K562 (cell line): Measurements from ENCODE around the gene NTN1. TPM values are rescaled to one million over a fixed set of nuclear protein-coding genes. Genes with fewer than 3 reads are reported as not detected.

Source experiments
- ATAC-seq: fragments of 200-7000 bp; cut with Tn5 transposase; 3 replicates; pipeline ENCODE4 v1.9.1; 2020; ENCODE audit warnings: moderate library complexity
- BruUV-seq: library from RNA; stranded (reverse); fragments of 400-500 nt; replicated peaks from 2 replicates; lab custom pipeline; 2021; lab: Mats Ljungman, UMichigan
- CTCF ChIA-PET: fragments of 300-600 bp; formaldehyde crosslinking; extraction: SDS; loops from one replicate; lab custom pipeline; 2021; ENCODE audit warnings: low intra/inter-chr PET ratio; lab: Yijun Ruan, JAX
- POLR2A ChIA-PET: fragments of 300-600, 350-650 bp; sonication (Branson Sonifier 250); formaldehyde crosslinking; extraction: SDS; loops from one replicate; lab custom pipeline; 2021; ENCODE audit warnings: antibody characterized with exemption, inconsistent platforms; lab: Yijun Ruan, JAX
- DNase-seq, 4 experiments: peaks; one replicate each; pipeline versions ENCODE4 v3.0.0 to v3.0.0-alpha.2; 2011 to 2018; ENCODE audit warnings: low spot score in 3 of 4, mixed read lengths in 3 of 4; ENCODE audit errors: extremely low read depth in 1 of 4
- FAIRE-seq: peaks from 2 replicates; lab custom pipeline; 2011; peaks lifted over from hg19 to GRCh38; lab: Jason Lieb, UNC
- H2AFZ ChIP-seq: 2 replicates; pipeline ENCODE4 v1.6.0; 2011; ENCODE audit warnings: low read depth, low read length, control low read depth, inconsistent platforms
- H3K27ac ChIP-seq: fragments of 200-600 bp; 3 replicates; pipeline ENCODE4 v1.8.0; 2011; ENCODE audit warnings: low read depth, mild to moderate bottlenecking, control low read depth, inconsistent platforms, low read length, moderate library complexity, mixed read lengths; ENCODE audit errors: extremely low read depth
- H3K27me3 ChIP-seq, 2 experiments: fragments of 300-600 bp in 1 of 2; 2 replicates in 1 of 2; 3 replicates in 1 of 2; pipeline versions ENCODE4 v1.6.0 to v1.8.0; 2011; ENCODE audit warnings: inconsistent platforms in 2 of 2, low read length in 2 of 2, mild to moderate bottlenecking in 1 of 2, mixed read lengths in 1 of 2, moderate library complexity in 1 of 2; ENCODE audit not compliant: control insufficient read depth in 2 of 2, insufficient read depth in 2 of 2
- H3K36me3 ChIP-seq: fragments of 300-600 bp; 3 replicates; pipeline ENCODE4 v1.8.0; 2011; ENCODE audit warnings: mild to moderate bottlenecking, low read length, inconsistent platforms; ENCODE audit not compliant: control insufficient read depth, insufficient read depth
- H3K4me1 ChIP-seq, 2 experiments: fragments of 200-600 bp in 1 of 2; replicated peaks in 1 of 2; 2 replicates in 1 of 2; 3 replicates in 1 of 2; pipeline versions ENCODE4 v1.5.1 to v1.8.0; 2011; ENCODE audit warnings: inconsistent platforms in 2 of 2, low read length in 2 of 2, mild to moderate bottlenecking in 1 of 2, mixed read lengths in 1 of 2, moderate library complexity in 1 of 2; ENCODE audit not compliant: control insufficient read depth in 2 of 2, insufficient read depth in 2 of 2
- H3K4me2 ChIP-seq: 2 replicates; pipeline ENCODE4 v1.6.1; 2011; ENCODE audit warnings: low read length, control low read depth, inconsistent platforms, mixed read lengths; ENCODE audit not compliant: insufficient read depth
- H3K4me3 ChIP-seq: fragments of 200-600 bp; sonication (generic), shearing (Covaris generic); 2 replicates; pipeline ENCODE4 v1.5.1; 2016; ENCODE audit warnings: control low read depth, inconsistent platforms
- H3K79me2 ChIP-seq: fragments of 200-600 bp; 3 replicates; pipeline ENCODE4 v1.8.0; 2011; ENCODE audit warnings: low read length, inconsistent platforms; ENCODE audit not compliant: control insufficient read depth, insufficient read depth
- H3K9ac ChIP-seq, 2 experiments: 2 replicates each; pipeline versions ENCODE4 v1.6.0 to v1.6.1; 2011; ENCODE audit warnings: low read depth in 2 of 2, low read length in 2 of 2, control low read depth in 1 of 2, inconsistent platforms in 1 of 2, mild to moderate bottlenecking in 1 of 2, mixed read lengths in 1 of 2; ENCODE audit not compliant: insufficient read depth in 1 of 2
- H3K9me1 ChIP-seq: one replicate; pipeline ENCODE4 v1.6.0; 2011; ENCODE audit warnings: inconsistent platforms, mild to moderate bottlenecking, low read length, moderate library complexity; ENCODE audit not compliant: control insufficient read depth, insufficient read depth
- H3K9me3 ChIP-seq: replicated peaks from 2 replicates; pipeline ENCODE4 v1.5.1; 2011; ENCODE audit warnings: low read depth, low read length, inconsistent platforms; ENCODE audit not compliant: control insufficient read depth, insufficient read depth
- H4K20me1 ChIP-seq: replicated peaks from 2 replicates; pipeline ENCODE4 v1.6.1; 2011; ENCODE audit warnings: low read length, inconsistent platforms, mixed read lengths; ENCODE audit not compliant: control insufficient read depth, insufficient read depth
- CXXC5 ChIP-seq: fragments of 250-450 bp; sonication (Bioruptor Pico); IDR thresholded peaks from 2 replicates; pipeline ENCODE4 v1.8.0; 2022; ENCODE audit warnings: inconsistent platforms, mild to moderate bottlenecking, moderate library complexity
- FOXA3 ChIP-seq, 2 experiments: fragments of 450-650 bp in 1 of 2; sonication (generic) in 1 of 2; formaldehyde crosslinking; IDR thresholded peaks in 1 of 2; conservative IDR thresholded peaks in 1 of 2; 2 replicates each; pipeline versions ENCODE4 v1.4.0 to v1.8.0; 2020 to 2022; ENCODE audit warnings: mild to moderate bottlenecking in 2 of 2, missing genetic modification reagents in 1 of 2
- FOXP4 ChIP-seq: sonication (generic); formaldehyde crosslinking; IDR thresholded peaks from 2 replicates; pipeline ENCODE4 v1.8.0; 2022; ENCODE audit warnings: mild to moderate bottlenecking, missing genetic modification reagents, borderline replicate concordance
- MAFF ChIP-seq: IDR thresholded peaks from 2 replicates; pipeline ENCODE4 v1.6.1; 2012; ENCODE audit warnings: low read length, improper control_type of control experiment
- NFE2 ChIP-seq: IDR thresholded peaks from 2 replicates; pipeline ENCODE4 v1.6.1; 2014; ENCODE audit warnings: antibody characterized with exemption, low read depth
- PHF20 ChIP-seq: fragments of 450-650 bp; IDR thresholded peaks from 2 replicates; pipeline ENCODE4 v1.6.1; 2018; ENCODE audit not compliant: partially characterized antibody
- PTBP1 ChIP-seq: fragments of 200-400 bp; formaldehyde crosslinking; IDR thresholded peaks from 2 replicates; pipeline ENCODE4 v1.6.1; 2017; ENCODE audit warnings: low read depth, low read length
- SMARCB1 ChIP-seq: IDR thresholded peaks from 2 replicates; pipeline ENCODE4 v1.6.1; 2011; ENCODE audit warnings: improper control_type of control experiment, low read depth; ENCODE audit not compliant: insufficient read length
- TARDBP ChIP-seq: fragments of 450-650 bp; IDR thresholded peaks from 2 replicates; pipeline ENCODE4 v1.6.1; 2016
- TCF3 ChIP-seq: sonication (generic); formaldehyde crosslinking; IDR thresholded peaks from 2 replicates; pipeline ENCODE4 v1.4.0; 2020; ENCODE audit warnings: mild to moderate bottlenecking, missing genetic modification reagents
- ZKSCAN3 ChIP-seq: fragments of 250-450 bp; sonication (Bioruptor Pico); IDR thresholded peaks from 2 replicates; pipeline ENCODE4 v1.4.0; 2020
- ZNF224 ChIP-seq: sonication (generic); formaldehyde crosslinking; IDR thresholded peaks from 2 replicates; pipeline ENCODE4 v1.8.0; 2022; ENCODE audit warnings: mild to moderate bottlenecking, missing genetic modification reagents
- ZNF24 ChIP-seq: fragments of 450-650 bp; IDR thresholded peaks from 2 replicates; pipeline ENCODE4 v1.6.1; 2016
- ZNF436 ChIP-seq: fragments of 250-450, 450-650 bp; sonication (Bioruptor Pico); formaldehyde crosslinking; IDR thresholded peaks from 2 replicates; pipeline ENCODE4 v1.7.0; 2020; ENCODE audit warnings: mild to moderate bottlenecking
- WGBS: fragments of 100-300 bp; shearing (Covaris generic); methylation state at CpG from one replicate; pipeline ENCODE4 v1.1.6; 2016; ENCODE audit warnings: low coverage, mixed read lengths; ENCODE audit not compliant: insufficient coverage; ENCODE audit errors: missing lambda C conversion rate; 5-methylcytosine and 5-hydroxymethylcytosine counted together
- in situ Hi-C: fragments of 300-500 bp; cut with MboI; formaldehyde crosslinking; loops from 4 replicates; pipeline ENCODE4 v1.15.0; 2018; ENCODE audit warnings: inconsistent platforms, mixed read lengths
- intact Hi-C: fragments of 100-400 bp; cut with micrococcal nuclease; formaldehyde crosslinking; loops from 2 replicates; pipeline ENCODE4 v1.14.2; 2022
- polyA plus RNA-seq, 8 experiments: library from polyadenylated mRNA; depleted of rRNA in 4 of 8; stranded (reverse) in 5 of 8; unstranded in 3 of 8; fragments of >200 nt; fragmentation: Nextera tagmentation in 2 of 8; fragmentation: Illumina TruSeq in 1 of 8; extraction: Ambion mirVana in 2 of 8; extraction: Trizol in 1 of 8; gene quantifications; 2 replicates each; pipeline versions ENCODE4 v1.2.1 to v1.2.3, GENCODE V29; 2011 to 2014; ENCODE audit warnings: inconsistent platforms in 1 of 8, missing spikeins in 1 of 8
- total RNA-seq, 7 experiments: library from RNA; depleted of rRNA in 6 of 7; stranded (reverse); fragments of >200 nt in 6 of 7; fragmentation: Illumina TruSeq in 2 of 7; extraction: Trizol in 2 of 7; gene quantifications; 2 replicates each; pipeline versions ENCODE4 v1.2.1 to v1.2.3, GENCODE V29; 2011 to 2021; ENCODE audit warnings: low replicate concordance in 1 of 7

Gene NTN1
- total and polyA plus RNA-seq, 9 of the 15 experiments (the other 6 are each of a cell fraction or from before 2014, with no cell fraction given), result 0.02 TPM; not detected in 8

GRCh38 chr17:9094193-9094592 lies 72.9 kb downstream of the NTN1 start (continued):
- TF ChIP-seq FOXP4 (CRISPR knock-in tag) (no peak), PHF20 (no peak), TCF3 (CRISPR knock-in tag) (no peak)
- TF ChIP-seq, all 486 proteins: peak for 0

- ATAC-seq, result no peak
- Histone ChIP-seq H3K4me3 (no peak overlapping the region), H3K27me3 (peaks cover 0 to 11% of the 10 kb centered on the region in 2 experiments; a peak in 1 of 5 replicates), H3K79me2 (no peaks in the 10 kb centered on the region), H3K9ac (no peak overlapping the region), H3K9me3 (no peaks in the 10 kb centered on the region), H3K4me1 (no peaks in the 10 kb centered on the region), H2AFZ (no peak overlapping the region), H3K27ac (no peak overlapping the region), H3K4me2 (no peak overlapping the region), H4K20me1 (no peaks in the 10 kb centered on the region), H3K9me1 (no peaks in the 10 kb centered on the region), H3K36me3 (no peaks in the 10 kb centered on the region)
- POLR2A ChIA-PET, result no interaction called here
- TF ChIP-seq ZKSCAN3 (CRISPR knock-in tag) (no peak), SMARCB1 (no peak), MAFF (no peak), CXXC5 (CRISPR knock-in tag) (no peak), FOXA3 (CRISPR knock-in tag; conservative IDR thresholded peaks at IDR 0.05 in 1 of 2, IDR thresholded peaks at IDR 0.05 in 1 of 2) (no peak), TARDBP (no peak), ZNF24 (no peak), NFE2 (no peak), PTBP1 (no peak), ZNF436 (CRISPR knock-in tag) (no peak), ZNF224 (CRISPR knock-in tag) (no peak)
- intact Hi-C loops (no loop called here), in situ Hi-C loops (no loop called here)
- CTCF ChIA-PET, result no interaction called here
- no TSS peak for BruUV-seq
- FAIRE-seq, result no peak
- no peak for DNase-seq
- 0% methylated on average over 2 of the region's 2 CpGs for WGBS
These were observed 74.1 kb downstream of the NTN1 start for GRCh38 chr17:9095390-9095789.
